ENCODE data around the gene LY6G6D. TPM values are rescaled to one million over a fixed set of nuclear protein-coding genes. Genes with fewer than 3 reads are reported as not detected.
A peak's percentile ranks its signal among the peaks of the same experiment; 100 is the strongest.

LY6G6D gene
- total and polyA plus RNA-seq, 2 of the 13 experiments (the other 11 are each of a cell fraction or from before 2014, with no cell fraction given): not detected

- TF ChIP-seq ZNF34 (CRISPR knock-in tag; IDR thresholded peaks at IDR 0.05; ENCODE audit: borderline replicate concordance): no peak
- 0 out of 2 replicates have a peak, but pooled peaks have one; percentile 57 for TF ChIP-seq ZBTB20 (CRISPR knock-in tag; IDR thresholded peaks at IDR 0.05; ENCODE audit: borderline replicate concordance, low read depth)
- TF ChIP-seq XRCC5 (optimal IDR thresholded peaks at IDR 0.05; ENCODE audit: low read length): peak; percentile 34
- no peak for TF ChIP-seq MXD3 (CRISPR knock-in tag; IDR thresholded peaks at IDR 0.05)
- TF ChIP-seq, protein P1, sequence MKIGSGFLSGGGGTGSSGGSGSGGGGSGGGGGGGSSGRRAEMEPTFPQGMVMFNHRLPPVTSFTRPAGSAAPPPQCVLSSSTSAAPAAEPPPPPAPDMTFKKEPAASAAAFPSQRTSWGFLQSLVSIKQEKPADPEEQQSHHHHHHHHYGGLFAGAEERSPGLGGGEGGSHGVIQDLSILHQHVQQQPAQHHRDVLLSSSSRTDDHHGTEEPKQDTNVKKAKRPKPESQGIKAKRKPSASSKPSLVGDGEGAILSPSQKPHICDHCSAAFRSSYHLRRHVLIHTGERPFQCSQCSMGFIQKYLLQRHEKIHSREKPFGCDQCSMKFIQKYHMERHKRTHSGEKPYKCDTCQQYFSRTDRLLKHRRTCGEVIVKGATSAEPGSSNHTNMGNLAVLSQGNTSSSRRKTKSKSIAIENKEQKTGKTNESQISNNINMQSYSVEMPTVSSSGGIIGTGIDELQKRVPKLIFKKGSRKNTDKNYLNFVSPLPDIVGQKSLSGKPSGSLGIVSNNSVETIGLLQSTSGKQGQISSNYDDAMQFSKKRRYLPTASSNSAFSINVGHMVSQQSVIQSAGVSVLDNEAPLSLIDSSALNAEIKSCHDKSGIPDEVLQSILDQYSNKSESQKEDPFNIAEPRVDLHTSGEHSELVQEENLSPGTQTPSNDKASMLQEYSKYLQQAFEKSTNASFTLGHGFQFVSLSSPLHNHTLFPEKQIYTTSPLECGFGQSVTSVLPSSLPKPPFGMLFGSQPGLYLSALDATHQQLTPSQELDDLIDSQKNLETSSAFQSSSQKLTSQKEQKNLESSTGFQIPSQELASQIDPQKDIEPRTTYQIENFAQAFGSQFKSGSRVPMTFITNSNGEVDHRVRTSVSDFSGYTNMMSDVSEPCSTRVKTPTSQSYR (CRISPR knock-in tag; IDR thresholded peaks at IDR 0.05; ENCODE audit: borderline replicate concordance): no peak; the same call in 1 of the 2 replicates
- TF ChIP-seq, protein P2, sequence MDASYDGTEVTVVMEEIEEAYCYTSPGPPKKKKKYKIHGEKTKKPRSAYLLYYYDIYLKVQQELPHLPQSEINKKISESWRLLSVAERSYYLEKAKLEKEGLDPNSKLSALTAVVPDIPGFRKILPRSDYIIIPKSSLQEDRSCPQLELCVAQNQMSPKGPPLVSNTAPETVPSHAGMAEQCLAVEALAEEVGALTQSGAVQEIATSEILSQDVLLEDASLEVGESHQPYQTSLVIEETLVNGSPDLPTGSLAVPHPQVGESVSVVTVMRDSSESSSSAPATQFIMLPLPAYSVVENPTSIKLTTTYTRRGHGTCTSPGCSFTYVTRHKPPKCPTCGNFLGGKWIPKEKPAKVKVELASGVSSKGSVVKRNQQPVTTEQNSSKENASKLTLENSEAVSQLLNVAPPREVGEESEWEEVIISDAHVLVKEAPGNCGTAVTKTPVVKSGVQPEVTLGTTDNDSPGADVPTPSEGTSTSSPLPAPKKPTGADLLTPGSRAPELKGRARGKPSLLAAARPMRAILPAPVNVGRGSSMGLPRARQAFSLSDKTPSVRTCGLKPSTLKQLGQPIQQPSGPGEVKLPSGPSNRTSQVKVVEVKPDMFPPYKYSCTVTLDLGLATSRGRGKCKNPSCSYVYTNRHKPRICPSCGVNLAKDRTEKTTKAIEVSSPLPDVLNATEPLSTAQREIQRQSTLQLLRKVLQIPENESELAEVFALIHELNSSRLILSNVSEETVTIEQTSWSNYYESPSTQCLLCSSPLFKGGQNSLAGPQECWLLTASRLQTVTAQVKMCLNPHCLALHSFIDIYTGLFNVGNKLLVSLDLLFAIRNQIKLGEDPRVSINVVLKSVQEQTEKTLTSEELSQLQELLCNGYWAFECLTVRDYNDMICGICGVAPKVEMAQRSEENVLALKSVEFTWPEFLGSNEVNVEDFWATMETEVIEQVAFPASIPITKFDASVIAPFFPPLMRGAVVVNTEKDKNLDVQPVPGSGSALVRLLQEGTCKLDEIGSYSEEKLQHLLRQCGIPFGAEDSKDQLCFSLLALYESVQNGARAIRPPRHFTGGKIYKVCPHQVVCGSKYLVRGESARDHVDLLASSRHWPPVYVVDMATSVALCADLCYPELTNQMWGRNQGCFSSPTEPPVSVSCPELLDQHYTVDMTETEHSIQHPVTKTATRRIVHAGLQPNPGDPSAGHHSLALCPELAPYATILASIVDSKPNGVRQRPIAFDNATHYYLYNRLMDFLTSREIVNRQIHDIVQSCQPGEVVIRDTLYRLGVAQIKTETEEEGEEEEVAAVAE (CRISPR knock-in tag; IDR thresholded peaks at IDR 0.05; ENCODE audit: borderline replicate concordance): 0 out of 2 replicates have a peak, but pooled peaks have one; percentile 32
- TF ChIP-seq NFE2L1 (CRISPR knock-in tag; IDR thresholded peaks at IDR 0.05; ENCODE audit: borderline replicate concordance): no peak
- no peak for TF ChIP-seq ZMYM4 (CRISPR knock-in tag; IDR thresholded peaks at IDR 0.05)
- TF ChIP-seq TCF12 (IDR thresholded peaks at IDR 0.05): no peak
- no peak for TF ChIP-seq TCF12 (CRISPR knock-in tag; IDR thresholded peaks at IDR 0.05)
- TF ChIP-seq GMEB2 (CRISPR knock-in tag; IDR thresholded peaks at IDR 0.05; ENCODE audit: low read depth): no peak
- no peak for TF ChIP-seq MTA3 (CRISPR knock-in tag; IDR thresholded peaks at IDR 0.05)
- no peak for TF ChIP-seq ZNF260 (CRISPR knock-in tag; IDR thresholded peaks at IDR 0.05; ENCODE audit: borderline replicate concordance, low read depth)
- no peak for TF ChIP-seq KLF16 (CRISPR knock-in tag; IDR thresholded peaks at IDR 0.05)
- no peak; the same call in 1 of the 2 replicates for TF ChIP-seq ZFP90 (CRISPR knock-in tag; IDR thresholded peaks at IDR 0.05; ENCODE audit: borderline replicate concordance)
These were observed 34.7 kb upstream of the LY6G6D start, which contains the start of gene LY6G5C (continued) for GRCh38 chr6:31680226-31681134.

Measured in HepG2 (cell line).